Occipital lobe (tissue), 3 donors: ENCODE measurements around the gene PAK2. TPM values are rescaled to one million over a fixed set of nuclear protein-coding genes. Genes with fewer than 3 reads are reported as not detected.
"Not testable (repeated sequence)": the region's sequence is repeated elsewhere in the genome, so short reads cannot be mapped to it uniquely, and the experiment has no call there.

Source experiments
- DNase-seq: peaks from one replicate; lab custom pipeline; 2025; lab: John Stamatoyannopoulos, UW
- small RNA-seq: library from RNA; depleted of rRNA; stranded (forward); fragments of <200 nt; gene quantifications from one replicate; pipeline ENCODE3, GENCODE V24; 2014
- total RNA-seq: library from RNA; depleted of rRNA; stranded (reverse); fragments of >200 nt; gene quantifications from one replicate; pipeline ENCODE4 v1.2.3, GENCODE V29; 2014

PAK2 gene
- total RNA-seq, 1 donor from 2014 or later = 54.4 TPM

- no peak for DNase-seq
Measured at GRCh38 chr3:196843435-196844110, 103.9 kb downstream of the PAK2 start.

GRCh38 chr3:196844235-196845219 is 104.9 kb downstream of the PAK2 start:
- DNase-seq = not testable (repeated sequence)

- DNase-seq = not testable (repeated sequence)
Measured at GRCh38 chr3:196848375-196848774, 108.7 kb downstream of the PAK2 start.

GRCh38 chr3:196849180-196849741 is 109.6 kb downstream of the PAK2 start:
- no peak for DNase-seq

- not testable (repeated sequence) for DNase-seq
Measured at GRCh38 chr3:196863000-196863399, 123.3 kb downstream of the PAK2 start.

- no peak for DNase-seq
Measured at GRCh38 chr3:196867155-196867506, 127.5 kb downstream of the PAK2 start.

- DNase-seq = peak; percentile 86
Measured at GRCh38 chr3:196867507-196868296, 128.0 kb downstream of the PAK2 start, which contains the start of gene SENP5. SENP5 (plus strand) TSS chr3:196867920; CDS start chr3:196885182, 17,262 bp downstream.

GRCh38 chr3:196868297-196868661 is 128.6 kb downstream of the PAK2 start:
- DNase-seq = no peak

- no peak for DNase-seq
Measured at GRCh38 chr3:196872316-196872715, 132.7 kb downstream of the PAK2 start.

GRCh38 chr3:196874511-196875094 is 134.9 kb downstream of the PAK2 start:
- DNase-seq = not testable (repeated sequence)

GRCh38 chr3:196875258-196875657 is 135.6 kb downstream of the PAK2 start:
- DNase-seq = no peak

Small RNA genes within 50 kb of the gene (small RNA-seq; reads per million reads assigned to genes)
- gene RNU4-89P (not detected), gene RNU6-42P (not detected), gene RNU6-646P (not detected)

Other genes starting within 250 kb of the PAK2 start
- gene RNF168, start 236.1 kb upstream of the PAK2 start, total RNA-seq = 25.9 TPM
- not detected for gene SMCO1, start 224.5 kb upstream of the PAK2 start, total RNA-seq
- gene WDR53, start 171.3 kb upstream of the PAK2 start, total RNA-seq = 3.4 TPM
- gene FBXO45, start 171.2 kb upstream of the PAK2 start, total RNA-seq = 50.5 TPM
- 1.2 TPM for gene NRROS, start 100.2 kb upstream of the PAK2 start, total RNA-seq
- 8.0 TPM for gene CEP19, start 27.6 kb upstream of the PAK2 start, total RNA-seq
- gene PIGX, start 27.5 kb upstream of the PAK2 start, total RNA-seq = 46.6 TPM
- 86.3 TPM for gene SENP5, start 128.1 kb downstream of the PAK2 start, total RNA-seq
- 80.8 TPM for gene NCBP2, start 202.7 kb downstream of the PAK2 start, total RNA-seq
- 5.0 TPM for gene PIGZ, start 229.0 kb downstream of the PAK2 start, total RNA-seq